Esophagus (tissue), 2 donors: Measurements from ENCODE around the gene UBE2D4. TPM values are rescaled to one million over a fixed set of nuclear protein-coding genes. Genes with fewer than 3 reads are reported as not detected.

ENCODE experiments used
- H3K27ac ChIP-seq, 2 donors: one replicate each; pipeline ENCODE4 v1.5.1; 2013; ENCODE audit warnings: low read depth in 2 of 2, mild to moderate bottlenecking in 2 of 2, inconsistent platforms in 1 of 2, low read length in 1 of 2, moderate library complexity in 1 of 2
- H3K27me3 ChIP-seq, 2 donors: one replicate each; pipeline ENCODE4 v1.6.1; 2013; ENCODE audit warnings: low read length in 2 of 2, control low read depth in 1 of 2, mild to moderate bottlenecking in 1 of 2; ENCODE audit not compliant: insufficient read depth in 2 of 2, control insufficient read depth in 1 of 2
- H3K36me3 ChIP-seq, 2 donors: one replicate each; pipeline ENCODE4 v1.6.1; 2013; ENCODE audit warnings: low read length in 1 of 2; ENCODE audit not compliant: control insufficient read depth in 2 of 2, insufficient read depth in 2 of 2
- H3K4me1 ChIP-seq, 2 donors: one replicate each; pipeline ENCODE4 v1.6.1; 2013; ENCODE audit warnings: low read length in 1 of 2; ENCODE audit not compliant: control insufficient read depth in 2 of 2, insufficient read depth in 2 of 2
- H3K4me3 ChIP-seq, 2 donors: one replicate each; pipeline ENCODE4 v1.5.1; 2013; ENCODE audit warnings: low read length in 2 of 2, mild to moderate bottlenecking in 2 of 2, low read depth in 1 of 2, moderate library complexity in 1 of 2
- H3K9me3 ChIP-seq, 2 donors: one replicate each; pipeline ENCODE4 v1.6.1; 2013; ENCODE audit warnings: mild to moderate bottlenecking in 2 of 2, low read depth in 1 of 2, low read length in 1 of 2, moderate library complexity in 1 of 2; ENCODE audit not compliant: control insufficient read depth in 2 of 2, insufficient read depth in 1 of 2
- WGBS, 2 donors: extraction: QIAGEN DNeasy Blood & Tissue Kit; methylation state at CpG; one replicate each; pipeline ENCODE4 v1.1.7; 2013; 5-methylcytosine and 5-hydroxymethylcytosine counted together
- polyA plus RNA-seq, 2 donors: library from polyadenylated mRNA; stranded (reverse); fragments of 200-250 nt; gene quantifications; one replicate each; pipeline ENCODE4 v1.2.3, GENCODE V29; 2013
- donor health status: healthy with polysubstance abuse.
- donor health status: Bipolar disorder and iron deficiency.

The UBE2D4 gene
- polyA plus RNA-seq: 1 to 10 TPM; 8.3 to 8.5 TPM

DNA sequence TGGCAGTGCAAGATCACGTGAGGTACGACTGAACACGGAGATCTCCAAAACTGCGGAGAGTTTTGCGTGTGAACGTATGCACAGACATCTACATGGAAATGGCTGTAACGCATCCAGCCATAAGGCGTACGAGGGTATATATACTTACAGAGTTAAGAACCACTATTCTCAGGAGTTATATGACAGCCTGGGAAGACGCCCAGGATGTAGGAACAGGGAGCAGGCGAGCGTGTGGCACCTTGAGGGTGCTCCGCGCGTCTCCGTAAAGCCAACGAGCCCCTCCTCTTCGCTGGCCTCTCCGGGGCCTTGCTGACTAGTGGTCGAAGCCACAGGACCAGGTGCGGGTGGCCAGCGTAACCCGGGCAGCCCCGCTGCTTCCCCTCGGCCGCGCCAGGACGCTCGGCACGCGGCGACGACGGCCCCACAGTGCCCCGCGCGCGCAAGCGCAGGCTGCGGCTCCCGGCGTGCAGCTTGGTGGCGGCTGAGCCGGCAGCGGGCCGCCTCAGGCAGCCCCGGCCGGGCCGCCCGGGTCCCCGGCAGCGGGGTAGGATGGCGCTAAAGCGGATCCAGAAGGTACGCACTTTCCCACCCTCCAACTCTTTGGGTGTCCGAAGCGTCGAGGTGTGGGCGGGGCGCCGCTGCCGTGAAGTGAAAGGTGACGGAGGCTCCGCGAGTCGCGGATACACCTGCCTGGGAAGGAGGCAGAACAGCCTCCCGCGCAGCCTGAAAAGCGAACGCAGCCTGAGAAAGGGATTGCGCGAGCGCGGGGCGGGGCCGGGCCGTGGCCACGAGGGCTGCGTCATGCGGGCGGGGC, at the start of gene UBE2D4:
Gene UBE2D4, plus strand, starts transcription at position 453 of the 814 bp plus-strand sequence. Its CDS starts 97 bp downstream, at position 550.
- H3K4me3 ChIP-seq: peak within 1 kb of the TSS; percentile 69
- H3K9me3 ChIP-seq: no peaks in the 10 kb centered on the region
- peak within 1 kb of the TSS; percentile 98 to 99 for H3K27ac ChIP-seq
- no peaks in the 10 kb centered on the region for H3K36me3 ChIP-seq
- H3K4me1 ChIP-seq: peaks cover 0 to 3% of the 10 kb centered on the region in 2 donors
- no peaks in the 10 kb centered on the region for H3K27me3 ChIP-seq
- WGBS, 2 donors: 0 to 1% methylated on average over 80 to 82 of the region's 82 CpGs

DNA sequence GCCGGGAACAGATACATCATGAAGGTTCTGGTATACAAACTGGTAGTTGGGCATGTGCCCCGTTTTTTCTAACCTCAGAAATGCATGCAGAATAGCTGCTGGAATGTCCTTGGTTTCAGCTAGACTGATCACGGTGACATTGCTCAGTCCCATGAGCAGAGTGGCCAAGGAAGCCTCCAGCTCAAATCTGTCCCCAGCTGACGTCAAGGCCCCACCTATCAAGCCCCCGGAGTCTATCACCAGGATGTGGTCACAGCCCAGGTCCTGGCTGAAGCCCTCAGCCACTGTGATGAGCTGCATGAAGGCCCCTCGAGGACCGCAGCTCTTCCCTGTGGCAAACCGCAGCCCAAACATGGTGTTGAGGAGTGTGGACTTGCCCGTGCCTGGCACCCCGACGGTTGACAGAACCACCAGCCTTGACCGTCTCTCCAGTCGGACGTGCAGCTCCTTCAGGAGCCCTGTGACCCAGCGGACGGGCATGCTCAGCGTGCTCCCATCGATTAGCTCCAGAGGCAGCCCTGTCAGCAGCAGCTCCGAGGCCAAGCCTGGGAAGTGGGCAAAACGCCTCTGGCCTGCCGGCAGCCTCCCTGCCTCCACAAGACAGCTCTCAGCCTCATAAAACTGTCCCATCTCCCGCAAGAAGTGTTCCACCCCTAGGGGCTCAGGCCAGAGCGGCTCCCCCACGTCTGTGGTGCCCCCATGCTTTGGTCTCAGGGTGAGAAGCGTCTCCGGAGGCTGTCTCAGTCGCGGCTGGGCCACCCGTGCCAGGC, 49.1 kb upstream of the UBE2D4 start:
- Histone ChIP-seq H3K4me1 (peaks cover 5 to 11% of the 10 kb centered on the region in 2 donors), H3K4me3 (no peak overlapping the region), H3K9me3 (no peaks in the 10 kb centered on the region), H3K36me3 (peaks cover 28 to 37% of the 10 kb centered on the region in 2 donors), H3K27me3 (no peaks in the 10 kb centered on the region), H3K27ac (no peak overlapping the region)
- WGBS, 2 donors: 91% methylated on average over 29 of the region's 29 CpGs

GRCh38 chr7:43877968-43878864, 48.0 kb upstream of the UBE2D4 start:
- H3K4me3 ChIP-seq: no peak overlapping the region
- peaks cover under 1 to 4% of the 10 kb centered on the region in 2 donors for H3K4me1 ChIP-seq
- H3K27me3 ChIP-seq: no peaks in the 10 kb centered on the region
- H3K27ac ChIP-seq: no peak overlapping the region
- peaks cover 28 to 37% of the 10 kb centered on the region in 2 donors for H3K36me3 ChIP-seq
- no peaks in the 10 kb centered on the region for H3K9me3 ChIP-seq
- 90 to 92% methylated on average over 38 of the region's 38 CpGs for WGBS, 2 donors

- 81 to 82% methylated on average over 5 of the region's 5 CpGs for WGBS, 2 donors
- Histone ChIP-seq H3K4me3 (no peak overlapping the region), H3K36me3 (peaks cover 28 to 37% of the 10 kb centered on the region in 2 donors), H3K27ac (peak overlapping the region; percentile 66 to 68), H3K27me3 (no peaks in the 10 kb centered on the region), H3K4me1 (peaks cover 0 to 3% of the 10 kb centered on the region in 2 donors), H3K9me3 (no peaks in the 10 kb centered on the region)
Measured at GRCh38 chr7:43878867-43879266, 47.4 kb upstream of the UBE2D4 start.

DNA sequence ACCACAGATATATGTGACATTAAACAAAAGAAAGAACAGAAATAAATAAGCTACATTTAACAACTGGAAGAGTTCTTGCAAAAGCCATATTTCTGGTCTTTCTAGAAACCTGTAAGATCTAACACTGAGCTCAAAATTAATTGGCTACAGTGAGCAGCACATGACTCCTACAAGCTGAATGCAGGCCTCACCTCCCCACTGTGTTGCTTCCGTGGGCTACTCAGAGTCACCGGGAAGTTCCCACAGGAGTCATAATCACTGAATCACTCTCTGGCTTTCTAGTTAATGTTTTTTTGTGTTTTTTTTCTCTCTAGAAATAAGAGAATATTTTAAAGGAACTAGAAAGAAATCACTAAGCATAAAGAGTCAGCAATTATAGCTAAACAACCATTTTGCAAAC, 46.8 kb upstream of the UBE2D4 start:
- H3K27ac ChIP-seq: peak overlapping the region; percentile 66 to 68
- no peaks in the 10 kb centered on the region for H3K27me3 ChIP-seq
- H3K4me1 ChIP-seq: peaks cover 0 to 3% of the 10 kb centered on the region in 2 donors
- peaks cover 28 to 40% of the 10 kb centered on the region in 2 donors for H3K36me3 ChIP-seq
- 67 to 73% methylated on average over 2 of the region's 2 CpGs for WGBS, 2 donors
- no peaks in the 10 kb centered on the region for H3K9me3 ChIP-seq
- H3K4me3 ChIP-seq: no peak overlapping the region

DNA sequence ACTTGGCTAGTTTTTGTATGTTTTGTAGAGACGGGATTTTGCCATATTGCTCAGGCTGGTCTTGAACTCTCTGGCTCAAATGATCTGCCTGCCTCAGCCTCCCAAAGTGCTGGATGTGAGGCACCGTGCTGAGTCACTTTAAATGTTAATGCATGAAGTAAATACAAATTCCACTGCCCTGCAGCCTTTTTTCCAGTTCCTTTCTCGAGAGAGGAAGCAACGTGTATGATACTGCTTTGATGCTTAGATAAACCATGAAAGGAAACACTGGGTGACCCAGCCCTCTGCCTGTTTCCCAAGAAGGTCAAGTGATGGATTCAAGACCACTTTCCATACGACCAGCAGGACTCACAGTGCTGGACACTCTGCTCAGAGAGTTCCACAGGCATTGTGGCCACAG, 45.6 kb upstream of the UBE2D4 start:
- WGBS, 2 donors: 72 to 74% methylated on average over 5 of the region's 5 CpGs
- H3K27ac ChIP-seq: no peak overlapping the region
- H3K36me3 ChIP-seq: peaks cover 28 to 37% of the 10 kb centered on the region in 2 donors
- no peak overlapping the region for H3K4me3 ChIP-seq
- H3K4me1 ChIP-seq: peaks cover 0 to 3% of the 10 kb centered on the region in 2 donors
- H3K9me3 ChIP-seq: no peaks in the 10 kb centered on the region
- no peaks in the 10 kb centered on the region for H3K27me3 ChIP-seq

GRCh38 chr7:43884209-43884608, 42.0 kb upstream of the UBE2D4 start:
- peaks cover 7 to 9% of the 10 kb centered on the region in 2 donors for H3K36me3 ChIP-seq
- H3K4me3 ChIP-seq: no peak overlapping the region
- no peaks in the 10 kb centered on the region for H3K4me1 ChIP-seq
- H3K27ac ChIP-seq: no peak overlapping the region
- 88 to 93% methylated on average over 4 of the region's 4 CpGs for WGBS, 2 donors
- no peaks in the 10 kb centered on the region for H3K27me3 ChIP-seq
- no peaks in the 10 kb centered on the region for H3K9me3 ChIP-seq

GRCh38 chr7:43884617-43885016, 41.6 kb upstream of the UBE2D4 start:
- H3K4me1 ChIP-seq: no peaks in the 10 kb centered on the region
- peaks cover 7 to 9% of the 10 kb centered on the region in 2 donors for H3K36me3 ChIP-seq
- H3K9me3 ChIP-seq: no peaks in the 10 kb centered on the region
- no peak overlapping the region for H3K27ac ChIP-seq
- 86 to 89% methylated on average over 4 of the region's 4 CpGs for WGBS, 2 donors
- no peaks in the 10 kb centered on the region for H3K27me3 ChIP-seq
- no peak overlapping the region for H3K4me3 ChIP-seq
